ENCODE measurements around the gene RASSF5. TPM values are rescaled to one million over a fixed set of nuclear protein-coding genes. Genes with fewer than 3 reads are reported as not detected.

The RASSF5 gene
- total RNA-seq, 1 experiment from 2014 or later = 2.1 TPM

DNA sequence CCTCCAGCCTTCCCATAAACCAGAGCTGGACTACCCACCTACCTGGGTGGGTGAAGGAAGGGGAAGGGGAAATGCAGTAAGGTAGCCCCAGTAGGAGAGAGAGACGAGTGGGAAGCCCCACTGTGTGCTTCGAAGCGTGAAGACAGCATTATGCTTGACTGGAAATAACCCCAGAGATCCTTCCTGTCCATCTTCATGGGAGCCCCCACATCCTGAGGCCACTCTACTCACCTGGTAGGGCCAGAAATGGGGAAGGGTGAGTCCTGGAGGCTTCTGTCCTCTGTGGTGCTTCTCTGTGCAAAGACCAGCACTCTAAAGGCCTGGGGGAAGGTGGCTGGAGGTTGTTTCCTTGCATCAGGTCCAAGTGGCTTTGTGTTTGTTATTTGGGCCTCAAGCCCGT is 10.0 kb upstream of the RASSF5 start:
- ChIA-PET CTCF (interaction anchor here (0.9 to 1.9 kb wide), 2 partner anchors 18 to 86 kb away, joined by 4 to 9 read pairs; no protein-coding TSS in a partner anchor), POLR2A (no interaction called here)
- H3K27ac Mint-ChIP-seq = no peak overlapping the region
- peaks cover 7% of the 10 kb centered on the region; the same call in 1 of the 2 replicates for H3K4me1 Mint-ChIP-seq
- TF ChIP-seq IRF1 (CRISPR knock-in tag; IDR thresholded peaks at IDR 0.05) (no peak), NFE2L1 (CRISPR knock-in tag; IDR thresholded peaks at IDR 0.05) (no peak), ATF1 (CRISPR knock-in tag; IDR thresholded peaks at IDR 0.05) (no peak), MAX (CRISPR knock-in tag; IDR thresholded peaks at IDR 0.05) (no peak), ESRRA (CRISPR knock-in tag; IDR thresholded peaks at IDR 0.05; ENCODE audit: borderline replicate concordance) (no peak), RELA (CRISPR knock-in tag; IDR thresholded peaks at IDR 0.05; ENCODE audit: borderline replicate concordance) (no peak), ZNF317 (CRISPR knock-in tag; IDR thresholded peaks at IDR 0.05; ENCODE audit: borderline replicate concordance, low read depth) (no peak), MYBL2 (CRISPR knock-in tag; IDR thresholded peaks at IDR 0.05) (no peak), TEAD4 (CRISPR knock-in tag; IDR thresholded peaks at IDR 0.05) (no peak), PRDM15 (CRISPR knock-in tag; IDR thresholded peaks at IDR 0.05) (no peak)
- TF ChIP-seq, protein P1, sequence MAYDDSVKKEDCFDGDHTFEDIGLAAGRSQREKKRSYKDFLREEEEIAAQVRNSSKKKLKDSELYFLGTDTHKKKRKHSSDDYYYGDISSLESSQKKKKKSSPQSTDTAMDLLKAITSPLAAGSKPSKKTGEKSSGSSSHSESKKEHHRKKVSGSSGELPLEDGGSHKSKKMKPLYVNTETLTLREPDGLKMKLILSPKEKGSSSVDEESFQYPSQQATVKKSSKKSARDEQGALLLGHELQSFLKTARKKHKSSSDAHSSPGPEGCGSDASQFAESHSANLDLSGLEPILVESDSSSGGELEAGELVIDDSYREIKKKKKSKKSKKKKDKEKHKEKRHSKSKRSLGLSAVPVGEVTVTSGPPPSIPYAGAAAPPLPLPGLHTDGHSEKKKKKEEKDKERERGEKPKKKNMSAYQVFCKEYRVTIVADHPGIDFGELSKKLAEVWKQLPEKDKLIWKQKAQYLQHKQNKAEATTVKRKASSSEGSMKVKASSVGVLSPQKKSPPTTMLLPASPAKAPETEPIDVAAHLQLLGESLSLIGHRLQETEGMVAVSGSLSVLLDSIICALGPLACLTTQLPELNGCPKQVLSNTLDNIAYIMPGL (CRISPR knock-in tag; IDR thresholded peaks at IDR 0.05) = no peak
- TF ChIP-seq, protein P2, sequence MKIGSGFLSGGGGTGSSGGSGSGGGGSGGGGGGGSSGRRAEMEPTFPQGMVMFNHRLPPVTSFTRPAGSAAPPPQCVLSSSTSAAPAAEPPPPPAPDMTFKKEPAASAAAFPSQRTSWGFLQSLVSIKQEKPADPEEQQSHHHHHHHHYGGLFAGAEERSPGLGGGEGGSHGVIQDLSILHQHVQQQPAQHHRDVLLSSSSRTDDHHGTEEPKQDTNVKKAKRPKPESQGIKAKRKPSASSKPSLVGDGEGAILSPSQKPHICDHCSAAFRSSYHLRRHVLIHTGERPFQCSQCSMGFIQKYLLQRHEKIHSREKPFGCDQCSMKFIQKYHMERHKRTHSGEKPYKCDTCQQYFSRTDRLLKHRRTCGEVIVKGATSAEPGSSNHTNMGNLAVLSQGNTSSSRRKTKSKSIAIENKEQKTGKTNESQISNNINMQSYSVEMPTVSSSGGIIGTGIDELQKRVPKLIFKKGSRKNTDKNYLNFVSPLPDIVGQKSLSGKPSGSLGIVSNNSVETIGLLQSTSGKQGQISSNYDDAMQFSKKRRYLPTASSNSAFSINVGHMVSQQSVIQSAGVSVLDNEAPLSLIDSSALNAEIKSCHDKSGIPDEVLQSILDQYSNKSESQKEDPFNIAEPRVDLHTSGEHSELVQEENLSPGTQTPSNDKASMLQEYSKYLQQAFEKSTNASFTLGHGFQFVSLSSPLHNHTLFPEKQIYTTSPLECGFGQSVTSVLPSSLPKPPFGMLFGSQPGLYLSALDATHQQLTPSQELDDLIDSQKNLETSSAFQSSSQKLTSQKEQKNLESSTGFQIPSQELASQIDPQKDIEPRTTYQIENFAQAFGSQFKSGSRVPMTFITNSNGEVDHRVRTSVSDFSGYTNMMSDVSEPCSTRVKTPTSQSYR (CRISPR knock-in tag; IDR thresholded peaks at IDR 0.05) = no peak
- H3K36me3 Mint-ChIP-seq = no peaks in the 10 kb centered on the region
- DNase-seq (ENCODE audit: low spot score) (no peak), ATAC-seq (no peak)
- no peaks in the 10 kb centered on the region for H3K9me3 Mint-ChIP-seq
- H3K4me3 Mint-ChIP-seq = no peak overlapping the region
- no peaks in the 10 kb centered on the region for H3K27me3 Mint-ChIP-seq (ENCODE audit: low read depth)

- Mint-ChIP-seq H3K9me3 (no peaks in the 10 kb centered on the region), H3K27me3 (ENCODE audit: low read depth) (no peaks in the 10 kb centered on the region), H3K4me3 (no peak overlapping the region), H3K36me3 (no peaks in the 10 kb centered on the region), H3K4me1 (peaks cover 7% of the 10 kb centered on the region; the same call in 1 of the 2 replicates), H3K27ac (no peak overlapping the region)
- DNase-seq (ENCODE audit: low spot score) = no peak
- ChIA-PET CTCF (interaction anchor here (1.4 to 2.2 kb wide), 3 partner anchors 18 to 115 kb away, joined by 9 to 10 read pairs (median 9); partner anchors contain the start of gene EIF2D), POLR2A (interaction anchor here (1.2 kb wide), 1 partner anchor 39 kb away, joined by 3 read pairs; no protein-coding TSS in a partner anchor)
- ATAC-seq = no peak
- TF ChIP-seq ERG (CRISPR knock-in tag; IDR thresholded peaks at IDR 0.05) (no peak), FOXP1 (CRISPR knock-in tag; IDR thresholded peaks at IDR 0.05; ENCODE audit: borderline replicate concordance) (no peak), NFYB (CRISPR knock-in tag; conservative IDR thresholded peaks at IDR 0.05; ENCODE audit: low read depth) (no peak), USF2 (CRISPR knock-in tag; IDR thresholded peaks at IDR 0.05) (no peak), SP1 (CRISPR knock-in tag; conservative IDR thresholded peaks at IDR 0.05) (no peak), NR2C2 (CRISPR knock-in tag; IDR thresholded peaks at IDR 0.05) (no peak), SMAD4 (CRISPR knock-in tag; IDR thresholded peaks at IDR 0.05) (no peak)
- TF ChIP-seq, protein P3, sequence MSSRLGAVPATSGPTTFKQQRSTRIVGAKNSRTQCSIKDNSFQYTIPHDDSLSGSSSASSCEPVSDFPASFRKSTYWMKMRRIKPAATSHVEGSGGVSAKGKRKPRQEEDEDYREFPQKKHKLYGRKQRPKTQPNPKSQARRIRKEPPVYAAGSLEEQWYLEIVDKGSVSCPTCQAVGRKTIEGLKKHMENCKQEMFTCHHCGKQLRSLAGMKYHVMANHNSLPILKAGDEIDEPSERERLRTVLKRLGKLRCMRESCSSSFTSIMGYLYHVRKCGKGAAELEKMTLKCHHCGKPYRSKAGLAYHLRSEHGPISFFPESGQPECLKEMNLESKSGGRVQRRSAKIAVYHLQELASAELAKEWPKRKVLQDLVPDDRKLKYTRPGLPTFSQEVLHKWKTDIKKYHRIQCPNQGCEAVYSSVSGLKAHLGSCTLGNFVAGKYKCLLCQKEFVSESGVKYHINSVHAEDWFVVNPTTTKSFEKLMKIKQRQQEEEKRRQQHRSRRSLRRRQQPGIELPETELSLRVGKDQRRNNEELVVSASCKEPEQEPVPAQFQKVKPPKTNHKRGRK (CRISPR knock-in tag; IDR thresholded peaks at IDR 0.05; ENCODE audit: borderline replicate concordance) = no peak
- TF ChIP-seq, protein P4, sequence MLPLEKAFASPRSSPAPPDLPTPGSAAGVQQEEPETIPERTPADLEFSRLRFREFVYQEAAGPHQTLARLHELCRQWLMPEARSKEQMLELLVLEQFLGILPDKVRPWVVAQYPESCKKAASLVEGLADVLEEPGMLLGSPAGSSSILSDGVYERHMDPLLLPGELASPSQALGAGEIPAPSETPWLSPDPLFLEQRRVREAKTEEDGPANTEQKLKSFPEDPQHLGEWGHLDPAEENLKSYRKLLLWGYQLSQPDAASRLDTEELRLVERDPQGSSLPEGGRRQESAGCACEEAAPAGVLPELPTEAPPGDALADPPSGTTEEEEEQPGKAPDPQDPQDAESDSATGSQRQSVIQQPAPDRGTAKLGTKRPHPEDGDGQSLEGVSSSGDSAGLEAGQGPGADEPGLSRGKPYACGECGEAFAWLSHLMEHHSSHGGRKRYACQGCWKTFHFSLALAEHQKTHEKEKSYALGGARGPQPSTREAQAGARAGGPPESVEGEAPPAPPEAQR (CRISPR knock-in tag; IDR thresholded peaks at IDR 0.05) = no peak
Observed at GRCh38 chr1:206497774-206498173, 9.6 kb upstream of the RASSF5 start.

Data from WTC11 (cell line).